Fibroblast of pulmonary artery (primary cell): ENCODE measurements around the gene ELFN2.

Experiments
- DNase-seq: peaks from one replicate; pipeline ENCODE4 v3.0.0-alpha.2; 2010; ENCODE audit warnings: low read depth
- H3K4me3 ChIP-seq: replicated peaks from 2 replicates; pipeline ENCODE4 v1.5.1; 2011; ENCODE audit warnings: low read depth, mild to moderate bottlenecking, control low read depth, low read length, moderate library complexity
- CTCF ChIP-seq: IDR thresholded peaks from 2 replicates; pipeline ENCODE4 v1.5.1; 2011; ENCODE audit warnings: mild to moderate bottlenecking, control low read depth, low read length, inconsistent platforms; ENCODE audit errors: missing control alignments

ELFN2 gene

GRCh38 chr22:37427135-37427710 lies at the start of gene ELFN2:
Gene ELFN2, minus strand, starts transcription at chr22:37427479. Its CDS starts 51,945 bp downstream, at chr22:37375534.
- no peak for TF ChIP-seq CTCF
- no peak for DNase-seq
- peak within 1 kb of the TSS; percentile 49 for H3K4me3 ChIP-seq

- DNase-seq = no peak
- no peak for TF ChIP-seq CTCF
- no peak overlapping the region for H3K4me3 ChIP-seq
These were observed 49.4 kb upstream of the ELFN2 start for GRCh38 chr22:37476389-37477329.

GRCh38 chr22:37474447-37475090 lies 47.3 kb upstream of the ELFN2 start:
- no peak overlapping the region for H3K4me3 ChIP-seq
- TF ChIP-seq CTCF = no peak
- no peak for DNase-seq

- no peak for DNase-seq
These were observed 46.2 kb upstream of the ELFN2 start for GRCh38 chr22:37473437-37473946.

GRCh38 chr22:37472418-37473006 lies 45.2 kb upstream of the ELFN2 start:
- peak; percentile 42 for DNase-seq
- TF ChIP-seq CTCF = peak; percentile 64
- H3K4me3 ChIP-seq = no peak overlapping the region

More at GRCh38 chr22:37473437-37473946, 46.2 kb upstream of the ELFN2 start:
- no peak overlapping the region for H3K4me3 ChIP-seq
- TF ChIP-seq CTCF = no peak

- no peak overlapping the region for H3K4me3 ChIP-seq
- TF ChIP-seq CTCF = no peak
- DNase-seq = no peak
These were observed 44.6 kb upstream of the ELFN2 start for GRCh38 chr22:37471727-37472417.
